Measurements from ENCODE around the gene DNAJB8.

Gene DNAJB8

DNA sequence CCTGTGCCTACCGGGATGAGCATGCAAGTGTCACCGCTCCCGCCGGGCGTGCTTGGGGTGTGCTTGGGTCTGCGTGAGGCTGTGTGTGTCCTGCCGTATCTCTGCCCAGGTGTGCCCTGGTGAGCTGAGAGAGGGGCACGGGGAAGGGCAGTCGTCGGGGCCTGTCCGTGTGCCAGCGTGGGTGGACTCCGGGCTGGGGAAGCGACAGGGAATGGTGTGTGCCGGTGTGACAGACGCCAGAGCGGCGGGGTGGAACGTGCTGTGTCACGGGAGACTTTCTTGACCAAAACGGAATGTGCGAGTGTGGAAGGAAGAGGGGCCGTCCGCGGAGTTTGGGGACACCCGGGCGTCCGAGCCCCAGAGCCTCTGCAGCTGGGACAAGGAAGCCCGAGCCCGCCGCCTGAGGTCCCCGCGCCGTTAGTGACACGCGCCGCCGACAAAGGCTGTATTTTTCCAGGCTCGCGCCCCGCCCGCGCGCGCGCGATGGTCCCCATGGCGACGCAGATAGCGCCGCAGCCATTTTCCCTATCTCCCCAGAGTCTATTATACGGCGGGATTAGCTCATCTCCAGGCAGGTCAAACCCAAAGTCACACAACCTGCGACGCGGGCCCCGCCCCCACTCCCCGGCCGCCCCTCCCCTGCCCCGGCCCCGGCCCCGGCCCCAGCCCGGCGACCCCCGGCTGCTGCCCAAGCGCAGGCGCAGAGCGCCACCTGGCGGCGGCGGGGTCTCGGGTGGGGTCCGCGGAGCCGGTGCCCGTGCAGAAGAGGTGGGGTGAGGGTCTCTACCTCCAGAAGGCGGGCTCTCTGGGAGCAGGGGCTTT, 30.8 kb upstream of the DNAJB8 start:
- H3K27ac Mint-ChIP-seq = no peak overlapping the region
- peak; percentile 75 to 91 (median 75) for TF ChIP-seq CTCF (IDR thresholded peaks at IDR 0.05; ENCODE audit: unreplicated experiment in 3 of 3)
- H3K36me3 Mint-ChIP-seq (ENCODE audit: low read depth) = no peaks in the 10 kb centered on the region
- H3K9me3 Mint-ChIP-seq = no peaks in the 10 kb centered on the region
- peaks cover 91% of the 10 kb centered on the region for H3K27me3 Mint-ChIP-seq (ENCODE audit: low read depth)
- H3K4me1 Mint-ChIP-seq = peaks cover 16% of the 10 kb centered on the region
- H3K4me3 Mint-ChIP-seq = peak overlapping the region; percentile 83 to 84 (median 84)

DNA sequence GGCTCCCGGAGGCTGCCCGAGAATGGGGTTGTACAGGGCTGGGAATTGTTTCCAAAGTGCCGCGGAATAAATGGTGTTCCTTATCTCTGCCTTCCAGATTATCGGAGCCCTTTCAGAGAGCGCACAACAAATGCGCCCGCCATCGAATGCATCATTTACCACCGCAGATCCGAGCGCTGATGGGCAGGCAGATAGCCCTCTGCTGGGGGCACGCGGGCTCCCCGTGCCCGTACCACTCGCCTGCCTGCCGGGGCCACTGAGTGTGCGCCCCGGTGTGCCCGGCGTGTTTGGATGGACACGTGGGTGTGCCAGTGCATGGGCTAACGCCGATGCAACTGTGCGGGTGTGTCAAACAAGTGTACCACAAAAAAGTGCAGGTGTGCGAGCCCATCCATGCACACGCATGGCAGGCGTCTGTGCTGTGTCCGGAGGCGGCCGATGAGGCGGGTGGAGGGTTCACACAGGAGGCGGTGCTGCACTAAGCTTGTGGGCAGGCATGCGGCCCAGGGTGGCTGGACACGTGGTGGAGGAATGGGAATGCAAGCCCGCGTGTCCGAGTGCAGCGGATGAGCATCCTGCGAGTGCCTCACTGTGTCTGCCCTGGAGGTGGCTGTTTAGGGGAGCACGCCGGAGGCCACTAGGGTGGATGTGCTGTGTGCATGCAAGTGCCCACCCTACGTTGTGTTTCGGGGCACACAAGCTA, 30.1 kb upstream of the DNAJB8 start:
- no peaks in the 10 kb centered on the region for H3K36me3 Mint-ChIP-seq (ENCODE audit: low read depth)
- H3K4me3 Mint-ChIP-seq = peak overlapping the region; percentile 80 to 84 (median 83)
- no peaks in the 10 kb centered on the region for H3K9me3 Mint-ChIP-seq
- H3K4me1 Mint-ChIP-seq = peaks cover 20% of the 10 kb centered on the region
- no peak overlapping the region for H3K27ac Mint-ChIP-seq
- H3K27me3 Mint-ChIP-seq (ENCODE audit: low read depth) = peaks cover 99% of the 10 kb centered on the region
- no peak for TF ChIP-seq CTCF (IDR thresholded peaks at IDR 0.05; ENCODE audit: unreplicated experiment in 3 of 3)

- peaks cover 23% of the 10 kb centered on the region for H3K4me1 Mint-ChIP-seq
- peaks cover 100% of the 10 kb centered on the region for H3K27me3 Mint-ChIP-seq (ENCODE audit: low read depth)
- H3K36me3 Mint-ChIP-seq (ENCODE audit: low read depth) = no peaks in the 10 kb centered on the region
- no peak for TF ChIP-seq CTCF (IDR thresholded peaks at IDR 0.05; ENCODE audit: unreplicated experiment in 3 of 3)
- no peaks in the 10 kb centered on the region for H3K9me3 Mint-ChIP-seq
- peak overlapping the region in 1 of 3 experiments; percentile 5 for H3K27ac Mint-ChIP-seq
- H3K4me3 Mint-ChIP-seq = peak overlapping the region; percentile 63 to 84 (median 80)
These were observed 29.4 kb upstream of the DNAJB8 start for GRCh38 chr3:128496019-128496601.

DNA sequence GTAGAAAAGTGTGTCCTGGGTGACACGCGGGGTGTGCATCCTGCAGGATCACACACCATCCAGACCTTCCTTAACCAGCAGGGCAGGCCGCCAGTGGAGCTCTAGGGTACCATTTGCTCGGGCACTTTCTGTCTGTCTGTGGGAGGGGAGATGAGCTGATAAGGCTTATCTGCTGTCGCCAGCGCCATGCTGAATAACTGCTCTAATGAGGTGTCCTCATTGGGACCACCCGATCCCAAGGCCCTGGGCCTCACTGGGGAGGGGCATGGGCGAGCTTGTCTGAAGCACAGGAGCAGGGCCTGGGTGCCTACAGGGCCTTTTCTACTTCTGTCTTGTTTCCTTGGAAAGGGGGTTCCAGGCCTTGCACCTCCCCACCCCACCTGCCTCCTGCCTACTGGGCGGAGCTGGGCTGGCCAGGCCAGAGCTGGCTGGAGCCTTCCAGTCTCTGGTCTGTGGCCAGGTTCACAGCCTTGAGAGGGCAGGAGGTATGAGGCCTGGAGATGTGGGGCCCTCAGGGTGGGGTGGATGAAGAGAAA, 28.8 kb upstream of the DNAJB8 start:
- peak overlapping the region in 1 of 3 experiments; percentile 5 for H3K27ac Mint-ChIP-seq
- no peaks in the 10 kb centered on the region for H3K36me3 Mint-ChIP-seq (ENCODE audit: low read depth)

DNA sequence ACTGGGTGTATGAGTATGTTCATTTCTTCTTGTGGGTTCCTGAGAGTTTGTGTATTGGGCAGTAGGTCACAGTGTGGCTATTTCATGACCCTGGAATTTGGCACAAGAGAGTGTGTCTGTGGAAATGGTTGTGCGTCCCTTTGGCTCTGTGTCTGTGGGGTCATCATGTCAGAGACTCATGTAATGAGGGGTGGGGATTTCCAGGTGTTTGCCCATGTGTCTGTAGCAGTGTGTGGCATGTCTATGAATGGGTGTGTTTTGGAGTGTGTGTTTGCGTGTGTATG, 27.6 kb upstream of the DNAJB8 start:
- Mint-ChIP-seq H3K4me1 (peaks cover 30% of the 10 kb centered on the region), H3K27me3 (ENCODE audit: low read depth) (peaks cover 100% of the 10 kb centered on the region), H3K4me3 (peak overlapping the region in 2 of 3 experiments; percentile 13 to 41), H3K36me3 (ENCODE audit: low read depth) (no peaks in the 10 kb centered on the region), H3K9me3 (no peaks in the 10 kb centered on the region), H3K27ac (no peak overlapping the region)
- no peak for TF ChIP-seq CTCF (IDR thresholded peaks at IDR 0.05; ENCODE audit: unreplicated experiment in 3 of 3)

More for the DNA sequence above, 28.8 kb upstream of the DNAJB8 start:
- Mint-ChIP-seq H3K9me3 (no peaks in the 10 kb centered on the region), H3K4me3 (peak overlapping the region; percentile 63 to 78 (median 74)), H3K27me3 (ENCODE audit: low read depth) (peaks cover 100% of the 10 kb centered on the region), H3K4me1 (peaks cover 23% of the 10 kb centered on the region)
- TF ChIP-seq CTCF (IDR thresholded peaks at IDR 0.05; ENCODE audit: unreplicated experiment in 3 of 3) = no peak

Measured in nephron (organoid).